ENCODE measurements around the gene PRKCA. TPM values are rescaled to one million over a fixed set of nuclear protein-coding genes. Genes with fewer than 3 reads are reported as not detected.

PRKCA gene
- total and polyA plus RNA-seq, 10 of the 15 experiments (the other 5 are each of a cell fraction or from before 2014, with no cell fraction given), result 0.11 to 14.6 (median 0.72) TPM

GRCh38 chr17:66514227-66514806, 211.9 kb downstream of the PRKCA start:
- DNase-seq (ENCODE audit: low read depth, low spot score) (no peak), ATAC-seq (no peak), FAIRE-seq (no peak)
- POLR2A ChIA-PET, result no interaction called here
- CTCF ChIA-PET, result no interaction called here
- H4K20me1 ChIP-seq (ENCODE audit: control insufficient read depth, insufficient read depth), result no peaks in the 10 kb centered on the region
- H3K4me2 ChIP-seq (ENCODE audit: control insufficient read depth, insufficient read depth), result no peak overlapping the region
- no peak for TF ChIP-seq ZNF622 (IDR thresholded peaks at IDR 0.05)
- TF ChIP-seq HDAC2 (IDR thresholded peaks at IDR 0.05), result no peak
- TF ChIP-seq CREB1 (IDR thresholded peaks at IDR 0.05; ENCODE audit: low read depth), result no peak
- no peak for TF ChIP-seq IRF4 (IDR thresholded peaks at IDR 0.05; ENCODE audit: low read depth, low read length)
- TF ChIP-seq RAD21 (IDR thresholded peaks at IDR 0.05; ENCODE audit: insufficient read depth, low read depth, low read length), result no peak
- no peak for TF ChIP-seq CEBPZ (IDR thresholded peaks at IDR 0.05; ENCODE audit: low read depth, low read length)
- no peak for TF ChIP-seq EGR1 (IDR thresholded peaks at IDR 0.05; ENCODE audit: borderline replicate concordance in 1 of 2, low read depth in 2 of 2, low read length in 2 of 2)
- TF ChIP-seq KAT2A (conservative IDR thresholded peaks at IDR 0.05; ENCODE audit: control insufficient read depth, low read depth, low read length), result no peak
- TF ChIP-seq ZBTB11 (CRISPR knock-in tag; IDR thresholded peaks at IDR 0.05), result no peak
- TF ChIP-seq STAT3 (IDR thresholded peaks at IDR 0.05; ENCODE audit: low read depth, low read length), result no peak
- no peak for TF ChIP-seq MTA3 (IDR thresholded peaks at IDR 0.05; ENCODE audit: borderline replicate concordance, low read length)
- TF ChIP-seq NFYA (IDR thresholded peaks at IDR 0.05; ENCODE audit: borderline replicate concordance, low read depth, low read length), result no peak
- no peak for TF ChIP-seq ZZZ3 (IDR thresholded peaks at IDR 0.05; ENCODE audit: control insufficient read depth, insufficient read length, low read depth)
- TF ChIP-seq NKRF (conservative IDR thresholded peaks at IDR 0.05), result no peak
- no peak for TF ChIP-seq CHD1 (IDR thresholded peaks at IDR 0.05; ENCODE audit: low read depth, low read length)
- in situ Hi-C loops (cut with MboI) (no loop called here), intact Hi-C loops (cut with micrococcal nuclease; ENCODE audit: unreplicated experiment) (no loop called here)
- no peak overlapping the region for H3K9ac ChIP-seq (ENCODE audit: control insufficient read depth, insufficient read depth, low read length)
- no peak overlapping the region for H2AFZ ChIP-seq (ENCODE audit: control insufficient read depth, low read depth, low read length)
- no peaks in the 10 kb centered on the region for H3K79me2 ChIP-seq (ENCODE audit: control insufficient read depth, insufficient read depth, low read length)
- no TSS peak for BruUV-seq (replicated peaks)
- no peaks in the 10 kb centered on the region; a peak in 1 of 4 replicates for H3K27me3 ChIP-seq (replicated peaks in 1 of 2; ENCODE audit: control insufficient read depth in 2 of 2, insufficient read depth in 2 of 2, low read length in 1 of 2)
- WGBS (ENCODE audit: insufficient coverage, insufficient replicate concordance, low lambda C conversion rate, missing lambda C conversion rate), result 16% methylated on average over 11 of the region's 11 CpGs
- H3K4me1 ChIP-seq (ENCODE audit: control insufficient read depth, insufficient read depth, low read length), result no peaks in the 10 kb centered on the region
- no peak overlapping the region for H3K27ac ChIP-seq (ENCODE audit: control insufficient read depth, insufficient read depth)
- H3K36me3 ChIP-seq (ENCODE audit: control insufficient read depth in 2 of 2, insufficient read depth in 2 of 2, low read length in 1 of 2), result no peaks in the 10 kb centered on the region
- H3K9me3 ChIP-seq (replicated peaks; ENCODE audit: control insufficient read depth, insufficient read depth, low read length), result no peaks in the 10 kb centered on the region
- SMC1A ChIA-PET (ENCODE audit: uncharacterized antibody, unreplicated experiment), result no interaction called here
- H3K4me3 ChIP-seq, result no peak overlapping the region
- RAD21 ChIA-PET (ENCODE audit: unreplicated experiment), result no interaction called here

All from GM12878 (cell line).